IPS-NIHi11 (cell line): ENCODE data around the gene UNC80.

Experiments used
- DNase-seq: peaks from one replicate; pipeline ENCODE4 v3.0.0; 2012; ENCODE audit warnings: mixed read lengths, low spot score

UNC80 gene

DNA sequence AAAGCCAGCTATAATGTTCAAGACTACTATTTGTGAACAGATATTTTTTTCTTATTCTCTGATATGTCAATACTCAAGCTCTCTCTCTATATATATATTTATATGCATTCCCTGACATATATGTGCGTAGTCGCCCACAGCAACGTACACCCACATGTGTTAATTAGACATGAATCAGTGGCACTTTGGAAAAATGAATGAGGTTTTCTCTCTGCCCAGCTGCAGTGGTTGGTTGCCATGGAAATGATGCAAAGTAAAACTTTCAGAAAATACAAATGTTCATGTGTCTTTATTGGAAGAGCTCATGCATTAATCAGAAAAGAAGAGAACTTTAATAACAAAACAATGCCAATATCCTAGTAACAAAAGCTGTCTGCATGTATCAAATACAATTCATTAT, 34.7 kb downstream of the UNC80 start:
- DNase-seq = no peak

GRCh38 chr2:209808521-209808920, 36.9 kb downstream of the UNC80 start:
- no peak for DNase-seq

DNA sequence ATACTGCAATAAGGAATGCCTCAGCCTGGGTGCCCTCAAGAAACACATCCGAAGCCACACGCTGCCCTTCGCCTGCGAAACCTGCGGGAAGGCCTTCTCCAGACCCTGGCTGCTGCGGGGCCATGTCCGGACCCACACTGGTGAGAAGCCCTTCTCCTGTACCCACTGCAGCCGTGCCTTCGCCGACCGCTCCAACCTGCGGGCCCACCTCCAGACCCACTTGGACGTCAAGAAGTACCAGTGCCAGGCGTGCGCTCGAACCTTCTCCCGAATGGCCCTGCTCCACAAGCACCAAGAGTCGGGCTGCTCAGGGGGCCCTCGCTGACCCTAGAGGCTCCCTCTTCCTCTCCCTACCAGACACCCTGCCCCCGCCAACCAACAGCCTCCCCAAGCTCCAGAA, 37.6 kb downstream of the UNC80 start:
- no peak for DNase-seq

DNA sequence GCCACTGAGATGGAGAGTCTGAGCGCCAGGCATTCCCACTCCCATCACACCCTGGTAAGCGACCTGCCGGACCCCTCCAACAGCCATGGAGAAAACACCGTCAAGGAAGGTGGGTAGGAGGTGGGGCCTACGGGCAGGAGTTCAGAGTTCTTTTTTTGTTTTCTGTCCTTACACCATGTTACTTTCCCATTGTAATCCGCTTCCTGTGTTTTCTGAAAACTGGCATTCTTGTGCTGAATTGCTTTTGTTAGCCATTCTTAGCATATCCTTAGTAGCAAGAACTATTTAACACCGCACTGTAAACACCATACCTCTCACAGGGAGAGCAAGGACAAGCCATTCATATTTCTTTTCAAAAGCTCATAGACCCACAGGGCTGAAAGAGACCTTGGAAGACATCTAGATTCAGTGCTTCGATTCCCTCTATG, 46.2 kb downstream of the UNC80 start:
- peak; percentile 71 for DNase-seq

GRCh38 chr2:209818939-209819338, 47.3 kb downstream of the UNC80 start:
- DNase-seq = no peak

- DNase-seq = no peak
Observed at GRCh38 chr2:209821806-209822205, 50.2 kb downstream of the UNC80 start.

DNA sequence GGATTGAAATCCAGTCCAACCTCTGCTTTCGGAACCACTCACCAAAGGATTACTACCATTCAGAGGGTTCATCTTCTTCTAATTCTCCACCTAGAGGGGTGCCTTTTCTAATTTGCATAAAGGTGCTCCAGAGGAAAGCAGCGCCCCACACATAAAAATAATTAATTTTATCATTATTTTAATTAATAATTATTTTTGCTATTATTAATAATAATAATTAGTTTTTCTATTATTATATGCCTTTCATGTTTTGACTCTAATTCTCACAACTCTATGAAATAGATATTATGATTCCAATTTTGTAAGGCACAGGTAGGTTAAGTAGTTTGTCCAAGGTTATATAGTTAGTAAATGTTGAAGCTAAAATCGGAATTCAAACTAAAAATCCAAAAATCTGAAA, 51.9 kb downstream of the UNC80 start:
- no peak for DNase-seq

DNA sequence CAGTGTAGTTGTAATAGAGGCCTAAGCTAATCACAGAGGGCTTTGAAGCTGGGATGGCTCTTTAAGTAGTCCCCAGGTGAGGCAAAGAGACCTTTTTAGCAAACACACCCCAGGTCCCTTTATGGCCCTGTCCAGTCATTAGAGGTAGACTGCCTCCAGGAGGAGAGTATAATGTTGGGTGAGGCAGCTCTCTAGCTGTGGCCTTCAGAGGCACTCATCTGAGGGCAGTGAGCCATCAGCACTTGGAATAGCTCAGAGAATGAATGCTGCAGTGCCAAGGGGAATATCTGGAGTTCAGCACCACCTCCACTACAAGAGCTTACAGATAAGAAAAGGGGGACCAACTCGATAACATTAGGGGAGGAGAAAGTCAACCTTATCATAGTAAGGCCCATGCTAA, 52.8 kb downstream of the UNC80 start:
- no peak for DNase-seq

- no peak for DNase-seq
Observed at GRCh38 chr2:209830722-209831465, 59.3 kb downstream of the UNC80 start.

- DNase-seq = no peak
Observed at GRCh38 chr2:209834767-209835166, 63.1 kb downstream of the UNC80 start.

DNA sequence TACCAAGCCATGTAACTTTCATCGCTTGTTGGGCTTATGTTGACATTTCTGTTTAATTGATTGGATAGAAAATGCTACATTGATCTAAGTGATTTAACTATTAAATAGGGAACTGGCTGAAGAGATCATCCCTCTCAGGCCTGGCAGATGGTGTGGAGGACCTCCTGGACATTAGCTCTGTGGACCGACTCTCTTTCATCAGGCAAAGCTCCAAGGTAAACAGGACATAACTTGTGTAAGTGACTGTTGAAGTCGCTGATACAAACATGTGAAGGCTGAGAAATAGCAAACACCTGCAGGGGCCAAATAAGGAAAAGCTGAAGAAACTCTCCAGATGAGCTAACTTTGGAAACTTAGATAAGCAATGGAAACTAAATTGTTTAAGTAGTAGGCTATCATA, 68.8 kb downstream of the UNC80 start:
- DNase-seq = no peak

GRCh38 chr2:209845666-209846065, 74.0 kb downstream of the UNC80 start:
- no peak for DNase-seq

DNA sequence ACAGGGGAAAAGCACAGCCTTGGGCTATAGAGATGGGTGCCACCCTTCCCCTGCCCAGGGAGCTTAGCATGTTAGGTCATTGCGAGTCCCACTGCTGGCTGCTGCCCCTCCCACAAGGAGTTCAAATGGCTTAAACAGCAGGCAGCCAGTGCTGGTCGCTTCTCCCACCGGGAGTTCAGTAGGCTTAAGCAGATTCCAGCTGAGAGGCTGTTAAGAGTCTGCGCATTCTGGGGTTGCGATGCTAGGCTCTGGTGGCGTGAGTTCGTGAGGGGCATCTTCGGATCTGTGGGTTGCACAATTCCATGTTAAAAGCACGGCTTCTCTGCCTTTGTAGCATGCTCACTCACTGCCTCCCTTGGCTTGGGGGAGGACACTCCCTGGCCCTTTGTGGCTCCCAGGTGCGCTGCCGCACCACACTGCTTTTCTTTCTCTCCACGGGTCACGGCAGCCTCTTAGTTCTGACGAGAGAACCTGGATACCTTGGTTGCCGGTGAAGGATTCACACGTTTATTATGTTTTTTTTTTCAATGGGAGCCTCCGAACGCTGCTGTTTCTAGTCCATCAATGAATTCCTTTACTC, 93.2 kb downstream of the UNC80 start:
- DNase-seq = no peak

DNA sequence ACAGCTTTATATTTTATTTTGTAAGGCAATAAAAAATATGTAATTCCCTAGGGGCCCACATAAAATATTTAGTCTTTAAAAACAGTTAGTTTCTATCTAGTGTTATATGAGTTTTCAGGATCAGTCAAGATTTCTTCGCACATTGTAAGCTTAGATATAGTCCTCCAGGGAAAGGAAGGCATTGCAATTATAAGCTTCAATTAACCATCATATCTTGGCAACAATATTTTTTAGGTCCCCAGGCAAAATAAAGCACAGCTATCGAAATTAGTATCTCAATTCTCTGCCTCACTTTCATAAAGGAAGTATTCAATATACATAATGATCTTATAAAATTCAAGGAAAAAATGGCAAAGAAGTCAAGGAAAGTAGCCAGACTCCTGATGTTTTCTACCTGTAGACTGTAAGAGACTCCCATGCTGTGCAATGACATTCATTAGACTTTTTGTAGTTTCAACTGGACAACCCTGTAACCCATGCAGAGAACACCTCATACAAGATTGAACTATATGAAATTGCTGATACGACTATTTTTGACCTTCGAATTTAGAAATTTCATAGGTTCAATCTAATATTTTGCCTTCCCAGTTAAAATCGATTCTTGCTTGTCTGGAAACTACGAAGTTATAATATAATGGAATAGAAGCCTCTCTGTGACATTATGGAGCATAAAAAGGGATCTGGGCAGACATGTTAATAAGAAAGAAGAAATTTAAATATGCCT, 96.8 kb downstream of the UNC80 start:
- DNase-seq = no peak

GRCh38 chr2:209870067-209870466, 98.4 kb downstream of the UNC80 start:
- DNase-seq = no peak

DNA sequence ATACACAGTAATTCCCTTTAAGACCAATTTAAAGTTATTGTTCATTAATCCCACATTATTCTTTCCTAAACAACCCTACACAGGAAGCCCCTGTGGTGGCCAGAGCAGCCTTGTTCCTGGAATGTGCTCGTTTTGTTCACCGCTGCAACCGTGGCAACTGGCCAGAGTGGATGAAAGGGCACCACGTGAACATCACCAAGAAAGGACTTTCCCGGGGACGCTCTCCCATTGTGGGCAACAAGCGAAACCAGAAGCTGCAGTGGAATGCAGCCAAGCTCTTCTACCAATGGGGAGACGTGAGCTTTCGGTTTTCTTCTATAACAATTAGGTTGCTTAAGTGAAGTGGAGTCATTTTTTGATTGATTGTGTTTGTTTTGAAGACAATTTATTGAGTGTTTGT, 101.0 kb downstream of the UNC80 start:
- peak; percentile 75 for DNase-seq

DNA sequence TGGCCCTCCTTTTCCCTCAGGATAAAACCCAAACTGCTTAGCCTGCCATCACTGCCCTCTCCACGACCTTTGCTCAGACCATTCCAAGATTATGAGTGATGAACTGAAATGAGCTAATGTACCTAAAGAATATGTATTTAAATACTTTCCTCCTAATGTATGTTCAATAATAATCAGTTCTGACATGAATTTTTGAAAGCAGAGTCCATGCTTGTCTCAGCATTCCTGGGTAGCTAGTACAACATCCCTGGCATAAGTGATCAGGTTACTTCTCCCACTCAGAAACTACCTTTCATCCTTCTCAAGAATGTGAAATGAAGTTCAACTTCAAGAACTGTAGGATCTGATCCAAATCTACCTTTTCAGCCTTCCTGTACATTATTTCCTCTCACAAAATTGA, 103.6 kb downstream of the UNC80 start:
- DNase-seq = no peak

- DNase-seq = no peak
Observed at GRCh38 chr2:209876211-209876610, 104.6 kb downstream of the UNC80 start.

- DNase-seq = no peak
Observed at GRCh38 chr2:209878701-209879100, 107.1 kb downstream of the UNC80 start.

DNA sequence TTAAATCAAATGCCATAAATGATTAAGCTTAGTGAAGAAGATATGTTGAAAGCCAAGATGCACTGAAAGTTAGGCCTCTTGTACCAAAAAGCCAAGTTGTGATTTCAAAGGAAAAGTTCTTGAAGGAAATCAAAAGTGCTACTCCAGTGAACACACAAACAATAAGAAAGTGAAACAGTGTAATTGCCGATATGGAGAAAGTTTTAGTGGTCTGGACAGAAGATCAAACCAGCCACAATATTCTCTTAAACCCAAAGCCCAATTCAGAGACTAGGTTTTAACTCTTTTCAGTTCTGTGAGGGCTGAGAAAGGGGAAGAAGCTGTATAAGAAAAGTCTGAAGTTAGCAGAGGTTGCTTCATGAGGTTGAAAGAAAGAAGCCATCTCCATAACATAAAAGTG, 129.0 kb downstream of the UNC80 start:
- no peak for DNase-seq

DNA sequence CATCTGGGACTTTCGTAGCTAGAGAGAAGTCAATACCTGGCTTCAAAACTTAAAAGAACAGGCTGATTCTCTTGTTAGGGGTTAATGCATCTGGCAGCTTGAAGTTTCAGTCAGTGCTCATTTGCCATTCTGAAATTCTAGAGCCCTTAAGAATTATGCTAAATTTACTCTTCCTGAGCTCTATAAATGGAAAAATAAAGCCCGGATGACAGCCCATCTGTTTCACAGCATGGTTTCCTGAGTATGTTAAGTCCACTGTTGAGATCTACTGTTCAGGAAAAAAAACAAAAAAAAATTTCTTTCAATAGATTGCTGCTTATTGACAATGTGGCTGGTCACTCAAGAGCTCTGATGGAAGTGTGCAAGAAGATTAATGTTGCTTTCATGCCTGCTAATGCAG, 129.5 kb downstream of the UNC80 start:
- no peak for DNase-seq

GRCh38 chr2:209905691-209906090, 134.1 kb downstream of the UNC80 start:
- no peak for DNase-seq

GRCh38 chr2:209907746-209908145, 136.1 kb downstream of the UNC80 start:
- no peak for DNase-seq
